Midbrain (tissue), 1 donor: ENCODE results near the gene FLT4.

Experiments
- DNase-seq: peaks from one replicate; lab custom pipeline; 2025; lab: John Stamatoyannopoulos, UW

The FLT4 gene

DNA sequence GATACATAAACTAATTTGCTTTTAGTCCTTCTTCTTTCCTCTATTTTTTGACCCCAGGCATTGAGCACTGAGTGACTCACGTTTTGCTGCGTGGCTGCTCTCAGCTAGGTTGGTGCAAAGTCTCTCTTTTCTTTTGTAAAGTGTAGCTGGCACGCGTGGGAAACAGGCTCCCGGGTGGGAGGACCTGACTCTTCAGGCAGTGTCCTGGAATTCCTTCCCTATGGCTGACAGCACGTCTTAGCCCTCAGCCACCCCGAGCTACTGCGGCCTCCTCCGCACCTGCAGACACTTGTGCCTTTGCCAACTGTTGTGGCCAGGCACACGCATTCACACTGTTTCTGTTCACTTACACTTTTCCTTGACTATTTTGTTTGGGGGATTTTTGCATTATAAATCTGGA is 57.2 kb downstream of the FLT4 start:
- no peak for DNase-seq

DNA sequence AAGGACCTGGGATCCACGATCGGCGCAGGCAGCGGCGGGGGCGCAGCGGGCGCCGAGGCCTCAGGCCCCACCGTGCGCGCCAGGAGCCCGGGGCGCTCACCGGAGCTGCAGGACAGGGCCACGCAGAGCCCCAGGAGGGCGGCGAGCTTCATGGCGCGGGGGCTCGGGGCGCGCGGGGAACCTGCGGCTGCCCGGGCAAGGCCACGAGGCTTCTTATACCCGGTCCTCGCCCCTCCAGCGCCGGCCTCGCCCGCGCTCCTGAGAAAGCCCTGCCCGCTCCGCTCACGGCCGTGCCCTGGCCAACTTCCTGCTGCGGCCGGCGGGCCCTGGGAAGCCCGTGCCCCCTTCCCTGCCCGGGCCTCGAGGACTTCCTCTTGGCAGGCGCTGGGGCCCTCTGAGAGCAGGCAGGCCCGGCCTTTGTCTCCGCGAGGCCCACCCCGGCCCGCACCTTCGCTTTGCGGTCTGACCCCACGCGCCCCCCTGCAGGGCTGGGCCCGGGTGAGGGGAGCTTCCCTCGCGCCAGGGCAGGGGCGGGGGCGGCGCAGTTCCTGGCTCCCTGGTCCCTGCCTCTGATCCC is 58.0 kb downstream of the FLT4 start, which contains the start of gene SCGB3A1:
SCGB3A1 (minus strand) TSS at position 189 of the 577 bp plus-strand sequence; CDS start at position 152, 37 bp downstream.
- no peak for DNase-seq

DNA sequence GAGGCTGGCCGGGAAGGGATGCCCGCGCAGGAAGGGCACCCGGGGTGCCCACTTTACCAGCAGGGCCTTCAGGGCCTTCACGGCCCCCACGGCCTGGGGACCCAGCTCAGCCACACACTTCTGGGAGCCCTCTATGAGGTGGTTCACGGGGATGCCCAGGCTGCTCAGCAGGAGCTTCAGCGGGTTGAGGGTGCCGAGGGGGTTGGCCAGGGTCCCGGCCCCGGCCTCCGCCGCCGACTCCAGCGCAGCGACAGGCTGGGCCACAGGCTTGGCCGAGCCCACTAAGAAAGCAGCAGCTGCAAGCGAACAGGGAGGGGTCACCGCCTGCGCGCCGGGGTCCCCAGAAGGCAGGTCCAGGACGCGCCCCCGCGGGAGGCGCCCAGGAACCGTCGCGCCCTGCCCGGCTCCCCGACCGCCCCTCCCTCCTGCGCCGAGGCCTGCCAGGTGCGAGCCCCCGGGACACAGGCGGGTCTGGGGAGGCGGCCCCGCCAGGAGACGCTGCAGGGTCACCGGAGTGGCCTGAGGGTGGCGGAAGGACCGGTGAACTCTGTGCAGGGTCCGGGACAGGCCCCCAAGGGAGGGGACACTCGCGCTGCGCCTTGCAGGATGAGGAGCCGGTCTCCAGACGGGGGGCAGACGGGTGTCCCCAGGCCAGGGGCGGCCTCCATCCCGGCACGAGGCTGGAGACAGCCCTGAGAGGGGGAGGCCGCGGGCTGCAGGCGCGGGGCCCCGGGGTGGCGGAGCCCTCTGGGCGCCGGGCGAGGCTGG is 58.7 kb downstream of the FLT4 start:
- DNase-seq, result no peak

DNA sequence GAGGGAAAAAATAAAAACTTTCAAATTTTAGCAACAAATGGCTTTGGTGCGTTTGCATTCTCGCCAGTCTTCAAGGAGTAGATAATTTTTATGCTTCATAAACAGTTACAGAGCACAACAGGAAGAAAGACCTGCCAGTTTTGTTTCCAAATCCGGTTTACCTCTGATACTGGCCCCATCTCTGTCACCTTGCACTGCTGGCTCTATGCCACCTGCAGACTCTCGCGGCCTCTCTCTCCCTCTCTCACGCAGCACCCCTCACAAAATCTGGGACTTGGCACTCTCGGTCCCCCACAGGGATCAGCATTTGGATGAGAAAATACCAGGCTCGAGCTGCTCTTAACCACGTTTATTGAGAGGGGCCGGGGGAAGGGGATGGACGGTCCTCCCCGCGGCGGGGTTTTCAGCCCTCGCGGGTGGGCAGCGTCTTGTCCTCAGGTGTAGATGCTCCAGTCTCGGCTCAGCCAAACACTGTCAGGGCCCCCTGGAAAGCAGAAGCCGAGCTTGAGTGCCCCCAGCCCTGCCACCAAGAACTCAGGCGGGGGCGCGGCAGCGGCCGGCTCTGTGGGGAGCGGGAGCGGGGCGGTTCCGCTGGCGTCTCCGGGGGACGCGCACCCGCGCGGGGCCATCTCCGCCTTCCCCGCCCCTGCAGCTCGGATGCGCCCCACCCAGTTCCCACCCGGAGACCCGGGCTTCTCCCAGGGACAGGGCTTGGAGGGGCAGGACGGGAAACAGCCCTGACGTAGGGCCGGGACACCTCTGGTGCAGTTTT is 59.4 kb downstream of the FLT4 start:
- DNase-seq, result no peak

DNA sequence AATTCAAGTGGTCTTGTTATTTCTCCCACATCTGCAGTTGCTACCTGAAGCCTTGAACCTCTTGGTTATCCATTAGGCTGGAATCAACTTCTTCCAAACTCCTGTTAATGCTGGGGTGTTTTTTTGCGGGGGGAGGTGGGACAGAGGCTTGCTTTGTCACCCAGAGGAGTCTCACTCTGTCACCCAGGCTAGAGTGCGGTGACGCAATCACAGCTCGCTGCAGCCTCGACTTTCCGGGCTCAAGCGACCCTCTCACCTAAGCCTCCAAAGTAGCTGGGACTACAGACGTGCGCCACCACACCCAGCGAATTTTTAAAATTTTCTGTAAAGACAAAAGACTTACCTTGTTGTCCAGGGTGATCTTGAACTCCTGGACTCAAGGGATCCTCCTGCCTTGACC is 62.5 kb downstream of the FLT4 start:
- DNase-seq, result no peak

DNA sequence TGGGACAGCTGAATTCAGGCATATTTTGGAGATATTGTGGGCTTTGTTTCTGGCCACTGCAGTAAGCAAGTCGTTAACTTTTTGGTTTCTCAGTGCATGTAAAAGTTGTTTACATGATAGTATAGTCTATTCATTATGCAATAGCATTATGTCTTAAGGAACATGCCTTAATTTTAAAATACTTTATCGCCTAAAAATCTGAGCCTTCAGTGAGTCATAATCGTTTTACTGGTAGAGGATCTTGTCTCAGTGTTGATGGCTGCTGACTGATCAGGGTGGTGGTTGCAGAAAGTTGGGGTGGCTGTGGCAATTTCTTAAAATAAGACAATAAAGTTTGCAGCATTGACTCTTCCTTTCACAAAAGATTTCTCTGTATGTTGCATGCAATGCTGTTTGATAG is 63.2 kb downstream of the FLT4 start:
- no peak for DNase-seq

DNA sequence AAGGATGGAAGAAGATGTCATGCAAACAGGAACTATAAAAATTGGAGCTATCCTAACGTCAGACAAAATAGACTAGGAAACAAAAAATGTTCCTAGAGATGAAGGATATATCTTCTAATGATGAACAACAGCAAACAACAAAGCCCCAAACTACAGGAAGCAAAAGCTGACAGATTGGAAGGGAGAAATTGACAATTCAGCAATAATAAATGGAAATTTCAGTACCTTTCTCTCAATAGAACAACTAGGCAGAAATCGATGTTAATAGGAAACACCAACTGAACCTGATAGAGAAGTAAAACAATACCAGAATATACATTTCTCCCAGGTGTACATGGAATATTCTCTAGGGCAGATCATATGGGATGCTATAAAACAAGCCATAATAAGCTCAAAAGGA is 65.7 kb downstream of the FLT4 start:
- no peak for DNase-seq

DNA sequence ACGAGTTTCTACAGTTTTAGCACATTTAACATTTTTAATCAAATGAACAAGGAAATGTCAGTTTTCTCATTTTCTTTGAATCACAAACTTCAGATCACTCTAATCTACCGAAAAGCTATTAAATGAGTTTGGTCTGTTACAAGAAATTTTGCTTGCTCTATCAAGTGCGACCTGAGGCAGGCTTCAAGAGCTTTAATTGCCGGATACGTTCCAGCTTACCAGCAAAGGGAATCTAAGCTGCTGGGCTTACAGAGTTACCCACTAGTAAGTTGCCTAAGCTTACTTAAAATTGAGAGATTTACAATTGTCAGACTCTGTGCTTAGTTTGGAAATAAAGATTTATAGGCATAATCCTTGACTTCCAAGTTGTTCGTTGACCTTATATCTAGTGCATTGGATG is 68.7 kb downstream of the FLT4 start:
- no peak for DNase-seq

DNA sequence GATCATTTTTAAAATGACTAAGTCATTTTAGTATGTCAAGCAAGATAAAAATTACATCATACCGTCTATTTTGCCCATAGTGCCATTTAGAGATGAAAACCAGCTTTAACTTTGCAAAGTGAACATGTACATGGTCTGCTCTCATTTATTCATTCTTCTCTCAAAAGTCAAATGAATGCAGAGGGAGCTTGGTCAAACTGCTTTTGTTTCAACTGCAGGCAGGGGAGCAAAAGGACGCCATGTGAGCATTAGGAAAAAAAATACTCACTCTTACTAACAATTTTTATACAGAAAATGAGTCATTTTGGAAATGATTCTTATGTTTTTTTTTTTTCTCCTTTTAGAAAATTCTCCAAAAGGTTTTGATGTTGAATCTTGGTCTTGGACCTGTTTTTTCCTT is 73.8 kb downstream of the FLT4 start:
- no peak for DNase-seq

DNA sequence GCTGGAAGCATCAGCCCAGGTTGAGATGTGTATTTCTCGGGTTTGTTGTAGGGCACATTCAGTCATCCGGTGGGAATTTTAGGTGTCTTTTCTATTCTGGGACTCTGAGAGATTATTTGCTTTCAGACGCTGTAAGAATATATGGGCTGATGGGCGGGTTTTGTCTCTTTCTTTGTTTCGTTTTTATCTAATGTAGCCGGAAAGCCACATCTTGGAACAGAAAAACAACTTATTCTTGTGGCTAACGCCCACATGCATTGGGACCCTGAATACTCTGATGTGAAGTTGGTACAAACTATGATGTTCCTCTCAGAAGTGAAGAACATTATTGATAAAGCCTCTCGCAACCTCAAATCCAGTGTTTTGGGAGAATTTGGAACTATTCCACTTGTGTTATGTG is 80.5 kb downstream of the FLT4 start:
- no peak for DNase-seq

DNA sequence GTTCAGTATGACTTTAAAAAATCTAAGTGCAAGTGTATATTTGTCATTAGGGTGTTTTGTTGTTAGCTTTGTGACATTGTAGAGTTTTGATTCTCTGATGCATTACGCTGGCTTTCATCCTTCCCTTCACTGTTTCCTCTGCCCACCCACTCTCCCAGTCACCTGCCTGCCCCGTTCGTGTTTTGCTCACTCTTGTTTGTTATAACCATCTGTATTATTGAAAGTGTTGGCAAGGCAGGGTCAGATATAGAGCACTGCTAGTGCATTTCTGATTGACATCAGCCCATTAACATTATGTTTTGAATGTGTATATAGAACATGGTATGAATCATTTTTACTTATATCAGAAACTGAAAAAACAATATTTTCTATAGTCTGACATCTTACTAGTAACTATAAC is 85.4 kb downstream of the FLT4 start:
- no peak for DNase-seq

DNA sequence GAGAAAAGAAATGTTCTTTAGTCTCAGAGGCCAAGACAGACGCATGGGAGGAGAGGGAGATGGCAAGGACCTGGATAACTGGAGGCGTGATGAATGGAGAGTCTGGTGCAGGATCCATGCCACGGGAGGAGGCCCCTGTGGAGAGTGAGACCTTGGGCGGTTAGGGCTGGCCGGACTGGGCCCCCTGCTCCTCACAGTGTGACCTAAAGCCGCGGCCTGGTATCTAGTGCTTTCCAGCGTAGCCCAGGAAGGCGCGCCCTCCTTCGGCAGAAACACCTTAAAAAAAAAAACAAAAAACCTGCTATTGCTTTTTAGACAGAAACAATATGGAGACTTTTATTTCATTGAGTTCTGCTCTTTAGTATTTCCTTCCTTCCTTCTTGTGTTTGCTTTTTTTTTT is 91.2 kb downstream of the FLT4 start:
- DNase-seq, result no peak

DNA sequence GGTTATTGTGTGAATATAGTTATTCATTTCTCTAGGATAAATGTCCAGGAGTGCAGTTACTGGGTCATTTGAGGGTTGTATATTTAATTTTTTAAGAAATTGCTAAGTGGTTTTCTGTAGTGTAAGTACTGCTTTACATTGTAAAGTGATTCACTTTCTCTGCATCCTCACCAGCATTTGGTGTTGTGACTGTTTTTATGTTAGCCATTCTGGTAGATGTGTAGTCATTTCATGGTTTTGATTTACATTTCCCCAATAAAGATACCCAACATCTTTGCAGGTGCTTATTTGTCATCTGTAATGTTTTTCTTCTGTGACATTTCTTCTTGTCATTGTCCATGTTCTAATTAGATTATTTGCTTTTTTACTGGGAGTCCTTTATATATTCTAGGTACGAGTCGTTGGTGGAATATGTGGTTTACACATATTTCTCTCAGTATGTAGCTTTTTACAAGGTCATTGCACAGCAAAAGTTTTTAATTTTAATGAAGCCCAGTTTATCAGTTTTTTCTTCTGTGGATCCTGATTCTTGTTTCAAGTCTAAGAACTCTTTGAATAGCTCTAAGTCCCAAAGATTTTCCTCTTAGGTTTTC is 92.1 kb downstream of the FLT4 start:
- no peak for DNase-seq

DNA sequence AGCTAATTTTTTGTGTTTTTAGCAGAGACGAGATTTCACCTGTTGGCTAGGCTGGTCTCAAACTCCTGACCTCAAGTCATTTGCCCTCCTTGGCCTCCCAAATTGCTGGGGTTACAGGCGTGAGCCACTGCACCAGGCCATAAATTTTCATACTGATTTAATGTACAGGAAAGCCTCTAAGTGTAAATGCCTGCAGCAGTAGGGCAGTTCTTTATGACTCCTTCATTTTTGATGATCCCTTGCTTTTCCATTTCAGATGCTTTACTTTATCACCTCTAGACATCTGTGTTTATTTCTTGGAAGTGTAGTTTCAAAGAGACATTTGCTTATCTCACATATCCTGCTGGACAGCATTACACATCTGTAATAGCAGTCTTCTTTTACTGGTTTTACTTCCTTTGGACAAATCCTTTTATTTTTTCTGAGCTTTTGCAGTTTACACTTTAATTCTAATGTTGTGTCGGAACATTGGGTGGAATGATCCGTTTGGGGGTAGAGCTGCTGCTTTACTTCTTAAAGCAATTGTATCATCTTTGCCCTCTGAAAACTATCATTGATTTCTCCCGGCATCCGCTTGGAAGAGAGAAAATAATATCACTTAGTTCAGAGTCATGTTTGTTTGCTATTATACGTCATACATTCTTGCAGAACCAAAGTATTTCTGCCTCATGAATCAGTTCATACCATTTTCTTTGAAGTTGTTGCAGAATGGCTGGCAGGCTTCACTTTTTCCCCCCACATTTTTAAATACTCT is 94.1 kb downstream of the FLT4 start:
- no peak for DNase-seq

DNA sequence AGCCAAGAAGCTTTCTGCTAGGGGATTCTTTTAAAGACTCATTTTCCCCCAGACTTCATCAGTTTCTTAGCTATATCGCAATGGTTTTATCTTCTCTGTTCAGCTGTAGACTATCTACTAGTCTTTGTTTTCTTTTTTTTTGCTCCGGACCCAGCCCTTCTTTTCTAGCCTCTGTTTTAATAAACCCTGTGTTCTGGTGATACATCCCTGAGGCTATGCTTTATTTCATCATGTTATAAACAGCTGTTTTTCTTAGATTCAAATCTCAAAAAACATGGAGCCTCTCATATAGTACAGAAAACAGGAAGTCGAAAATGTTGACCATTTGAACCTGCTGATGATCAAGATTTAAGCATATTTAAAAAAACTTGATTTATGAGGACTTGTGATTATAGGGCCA is 95.9 kb downstream of the FLT4 start:
- DNase-seq, result no peak
